ENCODE data around the gene MAPK4. TPM values are rescaled to one million over a fixed set of nuclear protein-coding genes. Genes with fewer than 3 reads are reported as not detected.

MAPK4 gene
- total RNA-seq, 6 donors from 2014 or later: 1.0 to 12.0 (median 6.7) TPM

- TF ChIP-seq CTCF (IDR thresholded peaks at IDR 0.05) (no peak), POLR2A (IDR thresholded peaks at IDR 0.05) (no peak), EP300 (IDR thresholded peaks at IDR 0.05) (no peak), POLR2AphosphoS5 (IDR thresholded peaks at IDR 0.05) (no peak)
- ATAC-seq (ENCODE audit: low FRiP score in 2 of 2) (no peak), DNase-seq (no peak)
- Histone ChIP-seq H3K27ac (no peak overlapping the region), H3K36me3 (no peaks in the 10 kb centered on the region), H3K4me1 (no peaks in the 10 kb centered on the region), H3K4me3 (no peak overlapping the region), H3K27me3 (no peaks in the 10 kb centered on the region), H3K9me3 (peaks cover 0 to 4% (median 0%) of the 10 kb centered on the region in 4 donors)
- WGBS, 2 donors: 60 to 71% methylated on average over 6 of the region's 6 CpGs
Observed at GRCh38 chr18:50578030-50578429, 18.1 kb downstream of the MAPK4 start.

GRCh38 chr18:50578651-50579050, 18.8 kb downstream of the MAPK4 start:
- 66 to 76% methylated on average over 3 of the region's 3 CpGs for WGBS, 2 donors
- Histone ChIP-seq H3K36me3 (no peaks in the 10 kb centered on the region), H3K27ac (no peak overlapping the region), H3K4me3 (no peak overlapping the region), H3K27me3 (no peaks in the 10 kb centered on the region), H3K4me1 (no peaks in the 10 kb centered on the region), H3K9me3 (peaks cover 0 to 4% (median 0%) of the 10 kb centered on the region in 4 donors)
- no peak for DNase-seq
- ATAC-seq (ENCODE audit: low FRiP score in 2 of 2): no peak
- TF ChIP-seq EP300 (IDR thresholded peaks at IDR 0.05) (no peak), POLR2A (IDR thresholded peaks at IDR 0.05) (no peak), CTCF (IDR thresholded peaks at IDR 0.05) (no peak), POLR2AphosphoS5 (IDR thresholded peaks at IDR 0.05) (no peak)

- H3K27ac ChIP-seq: no peak overlapping the region
- 65 to 73% methylated on average over 3 of the region's 3 CpGs for WGBS, 2 donors
- H3K4me3 ChIP-seq: no peak overlapping the region
- no peaks in the 10 kb centered on the region for H3K36me3 ChIP-seq
- DNase-seq: no peak
- H3K27me3 ChIP-seq: no peaks in the 10 kb centered on the region
- peaks cover 0 to 4% (median 0%) of the 10 kb centered on the region in 4 donors for H3K9me3 ChIP-seq
- no peaks in the 10 kb centered on the region for H3K4me1 ChIP-seq
- peak in 1 of 2 donors; percentile 52 for ATAC-seq (ENCODE audit: low FRiP score in 2 of 2)
- TF ChIP-seq CTCF (IDR thresholded peaks at IDR 0.05): no peak
- TF ChIP-seq EP300 (IDR thresholded peaks at IDR 0.05): no peak
- TF ChIP-seq POLR2AphosphoS5 (IDR thresholded peaks at IDR 0.05): no peak
- no peak for TF ChIP-seq POLR2A (IDR thresholded peaks at IDR 0.05)
Observed at GRCh38 chr18:50579061-50579774, 19.3 kb downstream of the MAPK4 start.

- H3K27me3 ChIP-seq: no peaks in the 10 kb centered on the region
- peaks cover 0 to 4% (median 0%) of the 10 kb centered on the region in 4 donors for H3K9me3 ChIP-seq
- ATAC-seq (ENCODE audit: low FRiP score in 2 of 2) (no peak), DNase-seq (no peak)
- WGBS, 2 donors: 93 to 96% methylated on average over 1 of the region's 1 CpG
- no peaks in the 10 kb centered on the region for H3K4me1 ChIP-seq
- H3K36me3 ChIP-seq: no peaks in the 10 kb centered on the region
- no peak overlapping the region for H3K27ac ChIP-seq
- no peak for TF ChIP-seq POLR2A (IDR thresholded peaks at IDR 0.05)
- TF ChIP-seq EP300 (IDR thresholded peaks at IDR 0.05): no peak
- no peak for TF ChIP-seq CTCF (IDR thresholded peaks at IDR 0.05)
- TF ChIP-seq POLR2AphosphoS5 (IDR thresholded peaks at IDR 0.05): no peak
- no peak overlapping the region for H3K4me3 ChIP-seq
Observed at GRCh38 chr18:50581517-50581916, 21.6 kb downstream of the MAPK4 start.

- TF ChIP-seq EP300 (IDR thresholded peaks at IDR 0.05): no peak
- Histone ChIP-seq H3K9me3 (peaks cover 0 to 4% (median 0%) of the 10 kb centered on the region in 4 donors), H3K36me3 (no peaks in the 10 kb centered on the region), H3K4me1 (no peaks in the 10 kb centered on the region), H3K27ac (no peak overlapping the region), H3K4me3 (no peak overlapping the region), H3K27me3 (no peaks in the 10 kb centered on the region)
- ATAC-seq (ENCODE audit: low FRiP score in 2 of 2): no peak
- DNase-seq: peak in 1 of 2 donors; percentile 8
- WGBS, 2 donors: 84 to 100% methylated on average over 1 to 4 of the region's 4 CpGs
Observed at GRCh38 chr18:50582500-50582899, 22.6 kb downstream of the MAPK4 start.

Data from upper lobe of left lung (tissue), 6 donors.